Mucosa of descending colon (tissue), 3 donors: ENCODE measurements around the gene TNFRSF14. TPM values are rescaled to one million over a fixed set of nuclear protein-coding genes. Genes with fewer than 3 reads are reported as not detected.

Source experiments
- ATAC-seq: fragments of 200-7000 bp; cut with Tn5 transposase; one replicate; pipeline ENCODE4 v1.9.1; 2020; ENCODE audit warnings: mild to moderate bottlenecking, moderate library complexity
- DNase-seq, 3 donors: peaks; one replicate each; pipeline ENCODE4 v3.0.0-alpha.2; 2020
- H3K36me3 ChIP-seq: fragments of 200-600 bp; one replicate; pipeline ENCODE4 v1.8.0; 2021; ENCODE audit warnings: low read depth, mild to moderate bottlenecking
- H3K4me1 ChIP-seq: fragments of 200-600 bp; one replicate; pipeline ENCODE4 v1.8.0; 2021; ENCODE audit warnings: low read depth, mild to moderate bottlenecking
- H3K4me3 ChIP-seq: fragments of 200-600 bp; one replicate; pipeline ENCODE4 v1.8.0; 2021; ENCODE audit warnings: mild to moderate bottlenecking
- H3K9me3 ChIP-seq: fragments of 200-600 bp; one replicate; pipeline ENCODE4 v1.8.0; 2021; ENCODE audit warnings: mild to moderate bottlenecking
- CTCF ChIP-seq: fragments of 200-600 bp; IDR thresholded peaks from one replicate; pipeline ENCODE4 v1.8.0; 2022; ENCODE audit warnings: antibody characterized with exemption, mild to moderate bottlenecking
- intact Hi-C, 2 donors: fragments of 100-400 bp; cut with DNase I in 1 of 2; cut with micrococcal nuclease in 1 of 2; formaldehyde crosslinking; loops; one replicate each; pipeline versions ENCODE4 v1.11.0 to v1.11.1; 2022; cut with DNase I, micrococcal nuclease
- total RNA-seq, 3 donors: library from RNA; stranded (reverse); fragmentation: NEBNext Ultra II Directional in 2 of 3; extraction: Animal tissue kit (Norgen Biotek cat#: 25700) in 2 of 3; gene quantifications; one replicate each; pipeline versions ENCODE4 v1.2.1 to v1.2.4, GENCODE V29; 2021 to 2023
- donor health status: DM: no; HTN: no; CAD: no; lungs with moderate emphysema.
- donor health status: DM: no; HTN: no; CAD: no.
- donor health status: DM: no; HTN: yes; CAD: no.

TNFRSF14 gene
- total RNA-seq, 3 donors from 2014 or later, result 143 to 206 (median 146) TPM

GRCh38 chr1:2583871-2584351, 27.7 kb downstream of the TNFRSF14 start:
- Histone ChIP-seq H3K4me1 (peaks cover 25% of the 10 kb centered on the region), H3K4me3 (no peak overlapping the region), H3K9me3 (no peaks in the 10 kb centered on the region), H3K36me3 (peaks cover 2% of the 10 kb centered on the region)
- intact Hi-C loops, result no loop called here
- no peak for ATAC-seq
- DNase-seq, result peak; percentile 54 to 68 (median 56)
- no peak for TF ChIP-seq CTCF

GRCh38 chr1:2584686-2585317, 28.6 kb downstream of the TNFRSF14 start:
- Histone ChIP-seq H3K4me1 (peaks cover 24% of the 10 kb centered on the region), H3K4me3 (no peak overlapping the region), H3K9me3 (no peaks in the 10 kb centered on the region), H3K36me3 (peaks cover 2% of the 10 kb centered on the region)
- DNase-seq, result no peak
- ATAC-seq, result no peak
- intact Hi-C loops, result no loop called here
- TF ChIP-seq CTCF, result no peak

GRCh38 chr1:2585318-2586092, 29.3 kb downstream of the TNFRSF14 start:
- H3K9me3 ChIP-seq, result no peaks in the 10 kb centered on the region
- H3K36me3 ChIP-seq, result peaks cover 2% of the 10 kb centered on the region
- DNase-seq (peak; percentile 85 to 90 (median 87)), ATAC-seq (peak; percentile 50)
- TF ChIP-seq CTCF, result no peak
- peaks cover 24% of the 10 kb centered on the region for H3K4me1 ChIP-seq
- H3K4me3 ChIP-seq, result peak overlapping the region; percentile 72
- intact Hi-C loops, result no loop called here

GRCh38 chr1:2586154-2587070, 30.2 kb downstream of the TNFRSF14 start, which contains the start of gene PRXL2B:
PRXL2B (plus strand) TSS chr1:2586777; CDS start chr1:2586886, 109 bp downstream.
- no peak for TF ChIP-seq CTCF

More at GRCh38 chr1:2586154-2587070, 30.2 kb downstream of the TNFRSF14 start, which contains the start of gene PRXL2B:
- peak within 1 kb of the TSS; percentile 72 for H3K4me3 ChIP-seq
- peaks cover 2% of the 10 kb centered on the region for H3K36me3 ChIP-seq
- peaks cover 24% of the 10 kb centered on the region for H3K4me1 ChIP-seq
- DNase-seq (peak; percentile 99 to 100 (median 99)), ATAC-seq (peak; percentile 86)
- no peaks in the 10 kb centered on the region for H3K9me3 ChIP-seq
- intact Hi-C loops, result no loop called here
